Ovary (tissue), 3 donors: ENCODE measurements around the gene KCNIP4.

Source experiments
- EP300 ChIP-seq: sonication (generic); formaldehyde crosslinking; IDR thresholded peaks from one replicate; pipeline ENCODE4 v1.6.1; 2017; ENCODE audit warnings: antibody characterized with exemption
- POLR2A ChIP-seq: fragments of 450-650 bp; IDR thresholded peaks from one replicate; pipeline ENCODE4 v1.6.1; 2017; ENCODE audit warnings: antibody characterized with exemption, mild to moderate bottlenecking, moderate library complexity
- TF ChIP-seq, protein P1 (sequence below), 3 donors: fragments of 450-650 bp in 2 of 3; fragments of 200-600 bp in 1 of 3; IDR thresholded peaks; one replicate each; pipeline versions ENCODE4 v1.5.1 to v1.8.0; 2016 to 2022; ENCODE audit warnings: antibody characterized with exemption in 3 of 3, mild to moderate bottlenecking in 1 of 3
- donor health status: DM: no; HTN: no; CAD: no.

DNA sequence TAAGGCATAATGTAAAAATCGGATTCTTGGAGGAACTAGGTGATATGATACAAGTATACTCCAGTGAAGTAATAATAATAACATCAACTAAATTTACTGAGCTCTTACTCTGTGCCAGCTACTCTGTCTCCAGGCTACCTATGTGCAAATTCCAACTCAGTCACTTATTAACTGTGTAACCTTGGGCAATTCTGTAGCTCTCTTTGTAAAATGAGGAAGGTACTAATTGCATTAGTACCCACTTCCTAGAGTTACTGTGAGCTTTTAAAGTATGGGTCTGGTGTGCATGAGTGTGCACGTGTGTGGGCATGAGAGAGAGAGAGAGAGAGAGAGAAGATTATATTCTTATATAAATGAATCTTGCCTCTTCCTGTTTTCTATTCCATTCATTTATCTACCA is 169.9 kb downstream of the KCNIP4 start:
- TF ChIP-seq, protein P1, sequence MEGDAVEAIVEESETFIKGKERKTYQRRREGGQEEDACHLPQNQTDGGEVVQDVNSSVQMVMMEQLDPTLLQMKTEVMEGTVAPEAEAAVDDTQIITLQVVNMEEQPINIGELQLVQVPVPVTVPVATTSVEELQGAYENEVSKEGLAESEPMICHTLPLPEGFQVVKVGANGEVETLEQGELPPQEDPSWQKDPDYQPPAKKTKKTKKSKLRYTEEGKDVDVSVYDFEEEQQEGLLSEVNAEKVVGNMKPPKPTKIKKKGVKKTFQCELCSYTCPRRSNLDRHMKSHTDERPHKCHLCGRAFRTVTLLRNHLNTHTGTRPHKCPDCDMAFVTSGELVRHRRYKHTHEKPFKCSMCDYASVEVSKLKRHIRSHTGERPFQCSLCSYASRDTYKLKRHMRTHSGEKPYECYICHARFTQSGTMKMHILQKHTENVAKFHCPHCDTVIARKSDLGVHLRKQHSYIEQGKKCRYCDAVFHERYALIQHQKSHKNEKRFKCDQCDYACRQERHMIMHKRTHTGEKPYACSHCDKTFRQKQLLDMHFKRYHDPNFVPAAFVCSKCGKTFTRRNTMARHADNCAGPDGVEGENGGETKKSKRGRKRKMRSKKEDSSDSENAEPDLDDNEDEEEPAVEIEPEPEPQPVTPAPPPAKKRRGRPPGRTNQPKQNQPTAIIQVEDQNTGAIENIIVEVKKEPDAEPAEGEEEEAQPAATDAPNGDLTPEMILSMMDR (IDR thresholded peaks at IDR 0.05), result no peak
- no peak for TF ChIP-seq POLR2A
- no peak for TF ChIP-seq EP300
